Measurements from ENCODE around the gene BORCS6.
A peak's percentile ranks its signal among the peaks of the same experiment; 100 is the strongest.

Gene BORCS6

GRCh38 chr17:8231701-8232100, 41.7 kb upstream of the BORCS6 start:
- TF ChIP-seq CTCF (IDR thresholded peaks at IDR 0.05): no peak
- H3K27me3 ChIP-seq: no peaks in the 10 kb centered on the region
- peaks cover 5% of the 10 kb centered on the region in 2 experiments for H3K4me1 ChIP-seq (ENCODE audit: control insufficient read depth in 1 of 2, insufficient read depth in 1 of 2, low read depth in 1 of 2, low read length in 1 of 2)
- no peak overlapping the region for H3K27ac ChIP-seq
- H3K9me3 ChIP-seq: no peaks in the 10 kb centered on the region
- no peak overlapping the region for H3K4me3 ChIP-seq (ENCODE audit: low read depth in 1 of 2, low read length in 1 of 2)
- peaks cover 98% of the 10 kb centered on the region for H3K36me3 ChIP-seq

- no peaks in the 10 kb centered on the region for H3K9me3 ChIP-seq
- no peaks in the 10 kb centered on the region for H3K27me3 ChIP-seq
- H3K4me1 ChIP-seq (ENCODE audit: control insufficient read depth in 1 of 2, insufficient read depth in 1 of 2, low read depth in 1 of 2, low read length in 1 of 2): peaks cover 35 to 36% of the 10 kb centered on the region in 2 experiments
- H3K36me3 ChIP-seq: peaks cover 62% of the 10 kb centered on the region
- no peak overlapping the region for H3K4me3 ChIP-seq (ENCODE audit: low read depth in 1 of 2, low read length in 1 of 2)
- no peak for TF ChIP-seq CTCF (IDR thresholded peaks at IDR 0.05)
- H3K27ac ChIP-seq: peak overlapping the region; percentile 64
Measured at GRCh38 chr17:8227238-8227581, 37.2 kb upstream of the BORCS6 start.

- peak overlapping the region; percentile 64 for H3K27ac ChIP-seq
- peaks cover 40 to 41% of the 10 kb centered on the region in 2 experiments for H3K4me1 ChIP-seq (ENCODE audit: control insufficient read depth in 1 of 2, insufficient read depth in 1 of 2, low read depth in 1 of 2, low read length in 1 of 2)
- TF ChIP-seq CTCF (IDR thresholded peaks at IDR 0.05): no peak
- peaks cover 57% of the 10 kb centered on the region for H3K36me3 ChIP-seq
- H3K9me3 ChIP-seq: no peaks in the 10 kb centered on the region
- H3K27me3 ChIP-seq: no peaks in the 10 kb centered on the region
- H3K4me3 ChIP-seq (ENCODE audit: low read depth in 1 of 2, low read length in 1 of 2): no peak overlapping the region
Measured at GRCh38 chr17:8226536-8227237, 36.7 kb upstream of the BORCS6 start.

- Histone ChIP-seq H3K4me1 (ENCODE audit: control insufficient read depth in 1 of 2, insufficient read depth in 1 of 2, low read depth in 1 of 2, low read length in 1 of 2) (peaks cover 45 to 49% of the 10 kb centered on the region in 2 experiments), H3K27me3 (no peaks in the 10 kb centered on the region), H3K36me3 (peaks cover 50% of the 10 kb centered on the region), H3K4me3 (ENCODE audit: low read depth in 1 of 2, low read length in 1 of 2) (no peak overlapping the region), H3K27ac (peak overlapping the region; percentile 64), H3K9me3 (no peaks in the 10 kb centered on the region)
- no peak for TF ChIP-seq CTCF (IDR thresholded peaks at IDR 0.05)
Measured at GRCh38 chr17:8225813-8226535, 36.0 kb upstream of the BORCS6 start.

GRCh38 chr17:8224891-8225812, 35.2 kb upstream of the BORCS6 start:
- peaks cover 43% of the 10 kb centered on the region for H3K36me3 ChIP-seq
- no peak for TF ChIP-seq CTCF (IDR thresholded peaks at IDR 0.05)
- peak overlapping the region; percentile 26 for H3K27ac ChIP-seq
- H3K27me3 ChIP-seq: no peaks in the 10 kb centered on the region
- no peaks in the 10 kb centered on the region for H3K9me3 ChIP-seq
- no peak overlapping the region for H3K4me3 ChIP-seq (ENCODE audit: low read depth in 1 of 2, low read length in 1 of 2)
- H3K4me1 ChIP-seq (ENCODE audit: control insufficient read depth in 1 of 2, insufficient read depth in 1 of 2, low read depth in 1 of 2, low read length in 1 of 2): peaks cover 53 to 57% of the 10 kb centered on the region in 2 experiments

Data from neutrophil (primary cell).